HG02571 (cell line): ENCODE measurements around the gene SHMT1.
"Not testable (repeated sequence)": the region's sequence is repeated elsewhere in the genome, so short reads cannot be mapped to it uniquely, and the experiment has no call there.

Experiments
- ATAC-seq: cut with Tn5 transposase; IDR thresholded peaks from one replicate; pipeline ENCODE4 v1.9.1; 2021; ENCODE audit warnings: mild to moderate bottlenecking, moderate library complexity; ENCODE audit not compliant: unreplicated experiment

SHMT1 gene

DNA sequence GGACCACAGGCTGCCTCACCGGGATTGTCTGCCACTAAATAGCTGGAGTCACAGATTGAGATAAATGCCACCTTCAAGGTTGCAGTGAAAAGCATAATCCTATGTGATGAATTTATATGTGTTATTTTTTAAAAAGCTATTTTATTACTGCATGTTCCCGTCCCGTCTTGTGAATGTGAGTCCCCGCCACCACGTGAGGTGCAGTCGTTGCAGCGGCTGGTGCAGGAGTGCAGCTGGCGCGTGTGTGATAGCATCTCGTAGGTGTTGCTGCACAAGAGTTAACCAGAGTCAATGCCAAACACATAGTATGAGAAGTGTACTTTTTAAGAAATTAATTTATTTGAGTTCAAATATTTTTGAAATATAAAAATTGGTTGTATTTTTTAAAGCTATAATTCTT is 35.8 kb downstream of the SHMT1 start:
- ATAC-seq = no peak

DNA sequence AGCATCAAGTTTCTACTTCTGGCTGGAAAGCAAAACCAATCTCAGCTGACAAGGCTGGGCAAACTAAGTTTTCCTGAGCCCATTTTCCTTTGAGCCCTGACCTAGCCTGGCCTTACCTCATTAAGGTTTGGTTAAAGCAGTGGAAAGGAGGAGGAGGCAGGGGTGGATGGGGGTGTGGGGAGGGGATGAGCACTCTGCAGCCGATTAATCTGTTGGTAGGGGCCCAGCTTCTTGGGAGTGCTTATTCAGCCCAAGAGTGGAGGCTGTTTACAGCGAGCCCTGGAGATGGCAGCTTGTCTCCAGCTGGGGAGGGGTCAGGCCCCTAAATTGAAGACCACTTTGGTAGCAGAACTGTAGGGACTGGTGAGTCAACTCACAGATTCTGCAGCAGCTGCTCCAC is 36.3 kb downstream of the SHMT1 start:
- ATAC-seq = no peak

DNA sequence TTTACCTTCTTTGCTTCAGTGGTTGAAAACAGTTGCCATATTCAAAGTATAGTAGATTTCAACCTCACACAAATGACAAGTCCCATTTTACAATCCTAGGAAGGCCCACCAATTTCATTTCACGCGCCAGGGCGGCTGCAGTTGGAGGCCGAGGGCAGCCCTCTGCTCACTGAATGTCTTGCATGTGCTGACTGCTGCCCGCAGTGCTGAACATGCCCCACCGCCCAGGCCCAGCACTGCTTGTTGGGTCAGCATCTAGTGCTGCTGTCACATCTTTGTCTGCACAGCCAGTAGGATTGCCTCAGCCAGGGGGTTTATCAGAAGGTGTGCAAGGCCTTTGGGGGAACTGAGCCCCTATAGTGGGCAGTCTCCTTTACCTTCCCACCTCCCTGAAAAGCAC is 36.8 kb downstream of the SHMT1 start:
- ATAC-seq = no peak

DNA sequence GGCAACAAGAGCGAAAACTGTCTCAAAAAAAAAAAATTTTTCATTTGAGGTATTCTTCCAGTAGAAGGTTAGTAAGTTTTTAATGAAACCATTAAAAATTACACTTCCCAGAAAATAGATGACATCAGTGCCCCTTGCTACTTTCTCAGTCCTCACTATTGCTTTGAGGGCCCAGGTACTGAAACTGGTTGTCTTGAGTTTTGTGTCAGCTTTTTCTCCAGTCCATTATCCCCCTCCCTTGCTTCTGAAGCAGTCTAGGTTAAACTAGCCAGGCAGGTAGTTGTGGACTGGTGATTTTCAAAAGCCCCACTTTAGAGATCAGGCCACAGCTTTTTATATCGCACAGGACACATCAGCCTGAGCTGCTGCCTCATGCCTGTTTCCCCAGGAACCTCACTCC is 37.3 kb downstream of the SHMT1 start:
- no peak for ATAC-seq

DNA sequence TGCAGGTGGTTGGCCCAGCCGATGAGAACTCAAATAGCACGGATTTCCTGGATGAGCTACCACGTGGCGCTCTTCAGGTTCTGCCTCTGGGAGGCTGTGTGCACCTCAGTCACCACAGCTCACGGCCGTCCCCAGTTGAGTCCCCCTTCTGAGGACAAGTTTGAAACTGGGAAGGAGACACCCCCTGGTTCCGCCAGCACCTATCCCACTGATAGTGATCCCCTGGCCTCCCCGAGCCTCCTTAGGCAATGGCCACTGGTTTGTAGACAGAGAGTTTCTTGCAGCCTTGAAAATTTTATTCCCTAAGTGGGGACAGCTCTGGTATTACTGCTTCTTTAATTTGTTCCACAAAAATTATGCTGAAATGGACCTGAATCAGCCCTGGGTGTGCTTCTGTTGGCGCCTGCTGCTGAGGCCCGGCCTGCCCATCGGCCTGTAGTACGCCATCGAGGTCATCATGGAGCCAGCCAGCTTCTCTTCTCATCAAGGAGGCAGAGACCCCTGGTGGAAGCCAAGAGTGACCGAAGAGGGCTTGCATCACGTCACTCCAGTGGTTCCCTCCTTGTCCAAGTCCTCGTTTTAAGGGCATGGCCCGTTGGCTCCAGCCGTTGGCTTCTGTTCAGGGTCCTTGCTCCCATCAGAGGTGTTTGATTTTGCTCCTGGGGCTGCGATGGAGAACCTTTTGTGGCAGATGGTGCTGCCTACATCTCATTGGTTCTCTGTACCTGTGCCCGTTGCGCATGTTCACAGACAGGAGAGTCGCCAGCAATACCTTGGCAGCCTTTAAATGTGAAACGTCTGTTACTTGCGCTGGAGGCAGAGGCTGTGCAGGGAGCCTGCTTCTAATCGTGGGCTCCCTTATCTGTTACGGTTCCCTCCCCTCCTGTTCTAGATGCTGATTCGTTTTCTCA is 39.0 kb downstream of the SHMT1 start:
- ATAC-seq = no peak

DNA sequence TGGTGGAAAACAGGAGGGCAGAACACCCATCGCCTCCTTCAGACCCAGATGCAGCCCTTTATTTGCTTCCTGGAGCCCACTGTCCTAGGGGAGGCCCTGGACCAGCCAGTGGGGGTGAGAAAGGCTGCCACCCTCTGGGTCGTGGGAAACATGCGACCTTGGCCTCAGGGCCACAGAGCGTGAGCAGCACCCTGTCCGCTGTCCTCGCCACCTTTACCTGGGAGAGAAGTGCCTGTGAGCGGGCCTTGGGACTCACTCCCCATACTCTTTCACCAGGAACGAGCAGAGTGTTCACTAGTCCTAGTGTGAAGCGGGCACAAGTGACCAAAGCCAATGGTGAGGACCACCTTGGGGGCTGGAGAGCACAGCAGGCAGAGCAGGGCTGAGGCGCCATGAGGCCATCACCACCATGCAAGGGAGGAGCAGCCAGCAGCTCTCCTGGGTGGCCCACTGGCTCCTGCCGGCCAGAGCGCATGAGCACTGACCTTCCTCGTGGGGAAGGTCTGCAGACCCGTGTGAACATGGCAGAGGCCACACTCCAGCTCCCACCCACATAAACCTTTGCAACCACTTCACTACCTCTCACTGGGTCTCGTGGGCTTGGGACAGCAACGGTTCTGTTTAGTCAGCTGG is 39.7 kb downstream of the SHMT1 start:
- ATAC-seq = no peak

DNA sequence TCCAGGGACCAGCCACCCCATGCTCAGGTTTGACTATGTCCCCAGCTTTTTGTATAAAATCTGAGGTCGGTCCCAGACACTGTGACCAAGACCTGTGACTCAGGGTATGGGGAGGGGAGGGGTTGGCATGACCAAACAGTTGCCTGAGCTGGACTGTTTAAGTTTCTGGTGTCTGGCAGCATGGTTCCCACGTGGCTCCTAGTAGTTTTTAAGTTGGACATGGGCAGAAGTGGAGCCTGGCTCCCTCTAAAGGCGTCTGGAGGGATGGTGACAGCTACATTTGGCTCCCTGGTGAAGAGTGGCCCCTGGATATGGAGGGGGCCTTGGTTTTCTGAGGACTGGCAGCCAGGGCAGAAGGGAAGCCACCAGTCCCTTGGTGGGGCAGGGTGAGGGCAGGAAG is 40.3 kb downstream of the SHMT1 start:
- ATAC-seq = no peak

DNA sequence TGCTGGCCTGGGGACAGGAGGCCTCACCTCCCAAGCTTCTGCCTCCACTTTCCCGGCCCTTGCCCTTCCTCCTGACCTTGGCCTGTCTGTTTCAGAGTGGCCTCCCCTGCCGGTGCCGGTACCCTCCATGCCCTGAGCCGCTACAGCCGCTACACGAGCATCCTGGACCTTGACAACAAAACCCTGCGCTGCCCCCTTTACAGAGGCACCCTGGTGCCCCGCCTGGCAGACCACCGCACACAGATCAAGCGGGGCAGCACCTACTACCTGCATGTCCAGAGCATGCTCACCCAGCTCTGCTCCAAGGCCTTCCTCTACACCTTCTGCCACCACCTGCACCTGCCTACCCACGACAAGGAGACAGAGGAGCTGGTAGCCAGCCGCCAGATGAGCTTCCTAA is 40.8 kb downstream of the SHMT1 start:
- ATAC-seq = no peak

DNA sequence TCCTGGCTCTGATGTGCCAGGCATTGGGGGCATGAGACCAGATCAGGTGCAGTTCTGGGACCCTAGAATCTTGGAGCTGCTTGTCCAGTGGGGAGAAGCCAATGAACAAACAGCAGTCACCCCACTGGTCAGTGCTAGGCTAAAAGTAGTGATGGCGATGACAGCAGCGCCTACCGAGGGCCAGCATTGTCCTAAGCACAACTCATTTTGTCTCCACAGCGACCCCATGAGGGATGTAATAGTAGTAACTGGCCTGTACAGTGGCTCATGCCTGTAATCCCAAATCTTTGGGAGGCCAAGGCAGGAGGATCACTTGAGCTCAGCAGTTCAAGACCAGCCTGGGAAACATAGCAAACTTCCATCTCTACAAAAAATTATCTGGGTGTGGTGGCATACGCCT is 42.0 kb downstream of the SHMT1 start:
- ATAC-seq = no peak

DNA sequence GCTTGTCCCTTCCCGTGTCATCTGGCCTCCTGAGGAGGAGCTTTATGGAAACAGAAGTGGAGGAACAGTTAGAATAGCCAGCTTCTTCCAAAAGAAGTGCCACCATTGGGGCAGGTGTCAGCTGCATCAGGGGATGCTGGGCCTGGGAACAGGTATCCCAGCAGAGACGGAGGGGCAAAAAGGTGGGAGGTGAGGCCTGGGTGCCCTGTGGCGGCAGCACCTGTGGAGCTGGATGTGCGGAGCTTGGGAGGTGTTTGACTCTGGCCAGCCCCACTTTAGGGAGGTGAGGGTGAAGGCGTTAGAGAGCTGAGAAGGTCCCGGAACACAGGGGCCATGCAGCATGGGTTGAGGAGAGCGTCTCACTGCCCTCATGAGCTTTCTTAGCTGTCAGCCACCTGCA is 43.0 kb downstream of the SHMT1 start:
- no peak for ATAC-seq

DNA sequence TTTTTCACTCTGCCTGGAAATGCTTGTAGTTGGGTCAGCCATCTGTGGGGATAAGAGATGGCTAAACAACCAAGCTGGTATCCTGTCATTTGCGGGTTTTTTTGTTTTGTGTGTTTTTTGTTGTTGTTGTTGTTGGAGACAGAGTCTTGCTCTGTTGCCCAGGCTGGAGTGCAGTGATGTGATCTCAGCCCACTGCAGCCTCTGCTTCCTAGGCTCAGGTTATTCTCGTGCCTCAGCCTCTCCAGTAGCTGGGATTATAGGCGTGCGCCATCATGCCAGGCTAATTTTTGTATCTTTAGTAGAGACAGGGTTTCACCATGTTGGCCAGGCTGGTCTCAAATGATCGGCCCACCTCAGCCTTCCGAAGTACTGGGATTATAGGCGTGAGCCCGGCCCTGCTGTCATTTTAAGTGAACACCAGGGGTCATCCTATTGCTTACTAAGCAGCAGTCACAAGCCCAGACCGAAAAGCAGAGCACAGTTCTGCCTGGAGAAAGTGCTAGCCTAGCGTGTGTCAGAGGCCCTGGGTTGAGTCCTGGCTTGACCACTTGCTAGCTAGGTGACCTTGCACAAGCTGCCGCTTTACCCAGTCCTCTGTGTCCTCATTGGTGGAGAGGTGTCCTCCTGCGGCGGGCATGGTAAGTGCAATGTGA is 43.6 kb downstream of the SHMT1 start:
- ATAC-seq = no peak

DNA sequence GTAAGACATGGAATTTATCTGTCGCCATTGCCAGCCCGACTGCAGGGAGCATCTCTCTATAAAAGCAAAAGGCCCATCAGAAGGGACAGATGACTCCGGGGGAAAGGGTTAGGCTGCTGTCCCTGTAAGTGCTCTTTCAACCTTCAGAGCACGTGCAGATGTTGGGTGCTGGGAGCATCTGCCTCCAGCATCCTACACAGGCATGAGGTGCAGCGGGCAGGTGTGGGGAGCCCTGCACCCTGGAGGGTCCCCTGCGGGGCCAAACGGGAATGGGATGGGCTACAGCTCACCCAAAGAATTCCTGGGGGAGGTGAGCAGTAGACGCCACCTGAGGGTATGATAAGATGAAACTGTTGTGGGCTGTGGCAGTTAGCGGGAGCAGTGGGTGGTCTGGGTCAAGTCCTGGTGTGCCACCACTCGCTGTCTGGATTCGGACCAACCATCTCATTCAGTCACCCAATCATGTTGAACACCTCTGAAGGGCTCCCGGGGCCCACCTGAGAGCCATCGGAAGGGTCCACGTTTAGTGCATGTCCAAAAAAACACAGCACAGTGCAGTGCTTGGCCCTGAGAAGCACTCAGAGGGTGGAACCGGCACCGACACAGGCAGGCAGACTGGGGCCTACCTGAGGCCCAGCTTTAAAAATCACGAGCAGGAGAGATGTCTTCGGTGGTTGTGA is 44.4 kb downstream of the SHMT1 start:
- no peak for ATAC-seq

DNA sequence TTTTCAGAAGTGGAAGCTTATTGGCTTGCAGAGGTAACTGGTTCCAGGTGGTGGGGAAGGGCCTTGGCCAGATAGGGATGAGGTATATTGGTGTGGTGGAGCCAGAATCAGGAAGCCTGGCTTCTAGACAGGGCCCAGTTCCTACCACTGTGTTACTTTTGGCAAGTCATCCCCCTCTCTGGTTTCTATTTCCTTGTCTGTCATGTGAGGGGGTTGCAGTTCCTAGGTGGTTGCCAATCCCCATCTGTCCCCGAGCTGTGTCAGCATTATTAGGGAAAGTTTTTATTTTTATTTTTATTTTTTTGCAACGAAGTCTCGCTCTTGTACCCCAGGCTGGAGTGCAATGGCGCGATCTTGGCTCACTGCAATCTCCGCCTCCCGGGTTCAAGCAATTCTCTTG is 45.2 kb downstream of the SHMT1 start:
- ATAC-seq = no peak

DNA sequence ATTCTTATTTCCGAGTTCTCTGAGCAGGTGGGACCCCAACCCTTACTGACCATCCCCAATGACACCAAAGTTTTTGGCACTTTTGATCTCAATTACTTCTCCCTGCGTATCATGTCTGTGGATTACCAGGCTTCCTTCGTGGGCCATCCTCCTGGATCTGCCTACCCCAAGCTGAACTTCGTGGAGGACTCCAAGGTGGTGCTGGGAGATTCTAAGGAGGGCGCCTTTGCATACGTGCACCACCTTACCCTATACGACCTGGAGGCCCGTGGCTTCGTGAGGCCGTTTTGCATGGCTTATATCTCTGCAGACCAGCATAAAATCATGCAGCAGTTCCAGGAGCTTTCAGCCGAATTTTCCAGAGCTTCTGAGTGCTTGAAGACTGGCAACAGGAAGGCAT is 47.4 kb downstream of the SHMT1 start:
- ATAC-seq = no peak

DNA sequence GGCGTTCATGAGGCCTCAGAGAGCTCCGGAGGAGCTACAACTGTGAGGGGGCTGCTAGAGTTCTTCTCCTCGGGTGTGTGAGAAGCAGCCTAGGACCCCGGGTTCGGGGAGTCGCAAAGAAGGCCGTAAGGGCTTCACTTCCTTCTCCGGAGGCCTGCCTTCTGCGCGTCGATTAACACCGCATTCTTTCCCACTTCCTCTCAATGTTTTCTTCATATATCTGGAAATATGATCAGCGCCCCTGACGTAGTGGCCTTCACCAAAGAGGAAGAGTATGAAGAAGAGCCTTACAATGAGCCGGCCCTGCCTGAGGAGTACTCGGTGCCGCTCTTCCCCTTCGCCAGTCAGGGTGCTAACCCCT is 47.8 kb downstream of the SHMT1 start:
- no peak for ATAC-seq

DNA sequence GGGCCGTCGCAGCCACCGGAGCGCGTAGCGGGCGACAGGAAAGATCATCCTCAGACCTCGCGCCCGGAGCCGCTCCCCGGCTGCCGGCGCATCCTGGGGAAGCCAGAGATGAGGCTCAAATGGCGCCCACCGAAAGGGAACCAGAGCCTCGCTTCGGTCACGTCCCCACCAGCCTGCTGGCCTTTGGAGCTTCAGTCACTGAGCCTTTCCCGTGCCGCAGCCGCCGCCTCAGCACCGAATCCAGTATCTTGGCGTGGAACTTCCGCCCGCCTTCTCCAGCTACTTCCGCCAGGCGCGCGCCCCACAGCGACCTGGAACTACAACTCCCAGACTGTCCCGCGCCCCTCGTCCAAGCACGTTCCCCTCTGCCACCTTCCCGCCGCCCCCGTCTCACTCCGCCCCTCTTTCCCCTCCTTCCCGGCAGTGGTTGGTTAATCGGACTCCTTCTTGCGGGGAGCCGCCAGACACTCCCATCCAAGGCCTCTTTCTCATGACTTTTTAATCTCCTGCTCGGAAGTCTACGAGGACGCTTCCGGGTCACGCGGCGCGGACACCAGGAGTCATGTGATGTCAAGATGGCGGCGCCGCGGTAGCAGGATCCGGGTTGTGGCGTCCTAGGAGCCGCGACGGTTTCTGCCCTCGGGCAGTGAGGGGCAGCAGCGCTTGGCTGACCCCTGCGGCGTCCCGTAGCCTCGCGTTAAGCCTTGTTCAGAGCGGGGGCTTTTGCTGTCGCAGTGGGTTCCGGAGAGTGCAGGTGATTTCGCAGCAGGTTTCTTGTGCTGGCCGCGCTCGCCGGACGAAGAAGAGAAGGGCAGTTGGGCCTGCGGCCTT is 48.4 kb downstream of the SHMT1 start, which contains the start of the genes SMCR8 and TOP3A:
SMCR8 (plus strand) TSS at position 563 of the 831 bp plus-strand sequence. CDS start 497 bp downstream, outside the sequence.
TOP3A (minus strand) TSS at position 264 of the 831 bp plus-strand sequence; CDS start at position 48, 216 bp downstream.
- ATAC-seq = peak; percentile 87

DNA sequence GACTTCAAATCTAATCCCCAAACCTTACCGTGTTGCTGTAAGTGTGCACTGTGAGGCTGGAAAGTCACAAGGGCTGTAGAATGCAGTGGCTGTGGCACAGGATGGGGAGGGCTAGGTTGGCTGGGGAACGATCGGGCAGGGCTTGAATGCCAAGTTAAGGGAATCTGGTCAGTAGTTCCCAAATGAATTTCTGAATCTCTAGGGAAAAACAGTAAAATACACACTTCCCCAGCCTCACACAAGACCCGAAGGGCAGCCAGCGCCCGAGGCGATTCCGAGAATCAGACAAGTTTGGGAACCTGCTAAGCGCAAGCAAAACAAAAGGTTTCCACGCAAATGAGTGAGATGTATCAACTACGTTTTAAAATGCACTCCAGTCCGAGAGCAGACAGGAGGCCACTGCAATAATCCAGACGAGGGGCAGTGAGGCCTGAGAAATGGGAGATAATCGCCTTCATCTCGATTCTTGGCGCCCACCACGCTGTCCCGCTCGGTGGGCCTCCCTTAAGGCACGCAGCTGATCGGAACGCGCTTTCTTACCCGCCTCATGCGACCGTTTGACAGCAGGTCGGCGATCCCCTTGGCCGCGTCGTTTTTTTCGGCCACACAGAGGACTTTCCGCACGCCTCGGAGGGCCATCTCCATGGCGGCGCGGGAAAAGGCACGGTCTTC is 49.2 kb downstream of the SHMT1 start:
- no peak for ATAC-seq

DNA sequence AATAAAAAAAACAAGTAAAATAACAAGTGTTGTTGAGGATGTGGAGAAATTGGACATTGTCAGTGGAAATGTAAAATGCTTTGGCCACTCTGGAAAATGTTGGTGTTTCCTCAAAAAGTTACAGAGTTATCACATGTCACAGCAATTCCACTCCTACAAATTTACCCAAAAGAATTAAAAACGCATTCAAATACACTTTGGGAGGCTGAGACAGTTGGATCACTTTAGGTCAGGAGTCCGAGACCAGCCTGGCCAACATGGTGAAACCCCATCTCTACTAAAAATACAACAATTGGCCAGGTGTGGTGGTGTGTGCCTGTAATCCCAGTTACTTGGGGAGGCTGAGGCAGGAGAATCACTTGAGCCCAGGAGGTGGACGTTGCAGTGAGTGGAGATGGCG is 54.1 kb downstream of the SHMT1 start:
- ATAC-seq = no peak

DNA sequence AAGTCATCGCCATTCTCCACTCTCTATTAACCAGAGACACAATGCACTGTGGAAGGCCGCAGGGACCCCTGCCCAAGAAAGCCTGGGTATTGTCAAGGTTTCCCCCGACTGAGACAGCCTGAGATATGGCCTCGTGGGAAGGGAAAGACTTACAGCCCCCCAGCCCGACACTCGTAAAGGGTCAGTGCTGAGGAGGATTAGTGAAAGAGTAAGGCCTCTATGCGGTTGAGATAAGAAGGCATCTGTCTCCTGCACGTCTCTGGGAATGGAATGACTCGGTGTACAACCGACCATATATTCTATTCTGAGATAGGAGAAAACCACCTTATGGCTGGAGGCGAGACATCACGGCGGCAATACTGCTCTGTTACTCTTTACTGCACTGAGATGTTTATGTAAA is 60.1 kb downstream of the SHMT1 start:
- ATAC-seq = not testable (repeated sequence)
